GM21423 (cell line): ENCODE results near the gene KIFBP.
"Not testable (repeated sequence)": the region's sequence is repeated elsewhere in the genome, so short reads cannot be mapped to it uniquely, and the experiment has no call there.

Experiments used
- ATAC-seq: cut with Tn5 transposase; IDR thresholded peaks from one replicate; pipeline ENCODE4 v1.9.1; 2021; ENCODE audit warnings: mild to moderate bottlenecking, moderate library complexity; ENCODE audit not compliant: unreplicated experiment

KIFBP gene

GRCh38 chr10:69004821-69005220, 16.2 kb downstream of the KIFBP start:
- no peak for ATAC-seq

- no peak for ATAC-seq
Observed at GRCh38 chr10:69005704-69006485, 17.3 kb downstream of the KIFBP start.

- ATAC-seq, result no peak
Observed at GRCh38 chr10:69007260-69007659, 18.7 kb downstream of the KIFBP start.

- no peak for ATAC-seq
Observed at GRCh38 chr10:69009360-69009759, 20.8 kb downstream of the KIFBP start.

GRCh38 chr10:69010151-69010640, 21.6 kb downstream of the KIFBP start:
- ATAC-seq, result no peak

- ATAC-seq, result not testable (repeated sequence)
Observed at GRCh38 chr10:69012778-69013177, 24.2 kb downstream of the KIFBP start.

GRCh38 chr10:69014171-69014570, 25.6 kb downstream of the KIFBP start:
- no peak for ATAC-seq

- ATAC-seq, result no peak
Observed at GRCh38 chr10:69018613-69019012, 30.0 kb downstream of the KIFBP start.

GRCh38 chr10:69022611-69023010, 34.0 kb downstream of the KIFBP start:
- no peak for ATAC-seq

GRCh38 chr10:69025370-69025896, 36.8 kb downstream of the KIFBP start:
- ATAC-seq, result no peak

GRCh38 chr10:69033256-69033655, 44.7 kb downstream of the KIFBP start:
- ATAC-seq, result no peak

GRCh38 chr10:69037489-69037888, 48.9 kb downstream of the KIFBP start:
- ATAC-seq, result no peak

- not testable (repeated sequence) for ATAC-seq
Observed at GRCh38 chr10:69040904-69041303, 52.3 kb downstream of the KIFBP start.

- no peak for ATAC-seq
Observed at GRCh38 chr10:69042417-69042816, 53.8 kb downstream of the KIFBP start.

GRCh38 chr10:69042838-69043237, 54.2 kb downstream of the KIFBP start:
- no peak for ATAC-seq

- peak; percentile 41 for ATAC-seq
Observed at GRCh38 chr10:69043931-69044531, 55.4 kb downstream of the KIFBP start.

- peak; percentile 13 for ATAC-seq
Observed at GRCh38 chr10:69044546-69044945, 55.9 kb downstream of the KIFBP start.

GRCh38 chr10:69045441-69046300, 57.1 kb downstream of the KIFBP start:
- peak; percentile 64 for ATAC-seq

- no peak for ATAC-seq
Observed at GRCh38 chr10:69047111-69047832, 58.7 kb downstream of the KIFBP start.

GRCh38 chr10:69048103-69048502, 59.5 kb downstream of the KIFBP start:
- no peak for ATAC-seq
